ENCODE measurements around the gene TFR2.

DNA sequence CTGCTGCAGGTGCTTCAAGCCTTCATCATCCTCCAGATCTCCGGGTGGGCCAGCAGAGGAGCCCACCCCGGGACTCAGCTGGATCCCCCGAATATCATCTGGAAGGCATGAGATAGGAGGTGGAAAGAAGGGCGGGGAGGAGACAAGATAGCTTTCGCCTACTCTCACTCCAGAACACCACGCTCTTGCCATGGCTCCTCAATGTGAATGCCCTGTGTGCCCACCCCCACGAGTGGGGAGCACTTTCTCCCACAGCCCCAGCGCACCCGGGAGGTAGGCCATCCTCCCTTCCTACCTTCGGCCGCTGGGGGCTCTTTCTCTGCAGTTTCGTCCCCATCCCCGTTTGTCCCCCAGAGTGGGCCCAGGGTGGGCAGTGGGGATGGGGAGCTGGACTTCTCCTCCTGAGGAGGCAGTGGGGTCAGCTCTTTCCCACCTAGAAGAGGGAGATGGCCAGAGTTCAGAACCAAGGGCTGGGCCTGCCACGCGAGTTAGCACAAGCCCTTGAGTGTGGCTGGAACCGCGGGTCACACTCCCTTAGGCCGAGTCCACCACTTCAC lies 43.8 kb upstream of the TFR2 start:
- TF ChIP-seq POLR2A (IDR thresholded peaks at IDR 0.05): no peak
- no peak for TF ChIP-seq CTCF (IDR thresholded peaks at IDR 0.05)
